Smooth muscle cell (in vitro differentiated cells): ENCODE data around the gene TCTN2. TPM values are rescaled to one million over a fixed set of nuclear protein-coding genes. Genes with fewer than 3 reads are reported as not detected.

ENCODE experiments used
- DNase-seq: peaks from one replicate; lab custom pipeline; 2025; ENCODE audit not compliant: unreplicated experiment; lab: John Stamatoyannopoulos, UW
- H2AFZ ChIP-seq: fragments of 200-600 bp; sonication (generic); 2 replicates; pipeline ENCODE4 v1.6.0; 2016; ENCODE audit warnings: antibody characterized with exemption, low read depth, mild to moderate bottlenecking
- H3F3A ChIP-seq: fragments of 200-600 bp; sonication (generic); 2 replicates; pipeline ENCODE4 v1.6.0; 2017; ENCODE audit warnings: antibody characterized with exemption, low read depth
- H3K27ac ChIP-seq: fragments of 200-600 bp; sonication (generic); 2 replicates; pipeline ENCODE4 v1.5.1; 2016; ENCODE audit warnings: low read depth, mild to moderate bottlenecking
- H3K27me3 ChIP-seq: fragments of 200-600 bp; sonication (generic); 2 replicates; pipeline ENCODE4 v1.6.1; 2016; ENCODE audit warnings: low read depth, mild to moderate bottlenecking
- H3K36me3 ChIP-seq: fragments of 200-600 bp; sonication (generic); 2 replicates; pipeline ENCODE4 v1.5.1; 2016; ENCODE audit warnings: low read depth
- H3K4me1 ChIP-seq: fragments of 200-600 bp; sonication (generic); 2 replicates; pipeline ENCODE4 v1.5.1; 2016; ENCODE audit warnings: low read depth
- H3K4me2 ChIP-seq: fragments of 200-600 bp; sonication (generic); 2 replicates; pipeline ENCODE4 v1.6.0; 2016; ENCODE audit warnings: mild to moderate bottlenecking
- H3K4me3 ChIP-seq: fragments of 200-600 bp; sonication (generic); 2 replicates; pipeline ENCODE4 v1.5.1; 2016; ENCODE audit warnings: mild to moderate bottlenecking
- H3K79me2 ChIP-seq: fragments of 200-600 bp; sonication (generic); 2 replicates; pipeline ENCODE4 v1.6.0; 2016; ENCODE audit warnings: low read depth, mild to moderate bottlenecking
- H3K9ac ChIP-seq: fragments of 200-600 bp; sonication (generic); 2 replicates; pipeline ENCODE4 v1.6.0; 2016; ENCODE audit warnings: low read depth
- H3K9me3 ChIP-seq: fragments of 200-600 bp; sonication (generic); replicated peaks from 2 replicates; pipeline ENCODE4 v1.5.1; 2016; ENCODE audit warnings: low read depth
- H4K20me1 ChIP-seq: fragments of 200-600 bp; sonication (generic); 2 replicates; pipeline ENCODE4 v1.6.0; 2016; ENCODE audit warnings: low read depth
- WGBS: methylation state at CpG from one replicate; pipeline ENCODE4 v1.1.7; 2016; ENCODE audit warnings: low lambda C conversion rate; 5-methylcytosine and 5-hydroxymethylcytosine counted together
- polyA plus RNA-seq: library from polyadenylated mRNA; unstranded; fragments of >200 nt; fragmentation: Nextera tagmentation; extraction: Ambion mirVana; gene quantifications from 2 replicates; pipeline ENCODE4 v1.2.1, GENCODE V29; 2016
- total RNA-seq: library from RNA; depleted of rRNA; stranded (reverse); fragments of >200 nt; gene quantifications from 2 replicates; pipeline ENCODE4 v1.2.3, GENCODE V29; 2014
- TF ChIP-seq, protein P1 (sequence below): fragments of 200-600 bp; sonication (generic); IDR thresholded peaks from 2 replicates; pipeline ENCODE4 v1.5.1; 2017; ENCODE audit warnings: borderline replicate concordance, mild to moderate bottlenecking, antibody characterized with exemption; ENCODE audit not compliant: insufficient read depth, poor library complexity, severe bottlenecking

TCTN2 gene
- total and polyA plus RNA-seq, 2 experiments from 2014 or later, result 2.8 to 11.5 TPM

DNA sequence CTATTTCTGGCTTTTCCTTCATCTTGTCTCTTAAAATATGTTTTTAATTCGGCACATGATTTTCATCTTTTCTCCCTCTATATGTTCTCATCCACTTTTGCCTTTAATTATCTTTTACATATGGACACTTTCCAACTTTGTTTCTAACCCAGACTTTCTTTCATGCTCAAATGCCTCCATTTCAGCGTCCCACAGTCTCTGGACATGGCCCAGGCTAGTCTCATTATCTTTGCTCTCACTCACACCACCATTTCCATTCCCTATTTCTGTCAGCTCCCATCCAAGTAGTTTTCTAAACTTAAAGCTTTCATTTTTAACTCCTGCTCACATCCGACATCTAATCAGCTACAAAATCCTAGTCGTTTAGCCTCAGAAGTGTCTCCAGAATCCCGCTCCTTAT, 22.5 kb upstream of the TCTN2 start:
- DNase-seq, result no peak
- Histone ChIP-seq H3K79me2 (no peaks in the 10 kb centered on the region), H3K9ac (no peak overlapping the region), H3K4me3 (no peak overlapping the region), H2AFZ (no peak overlapping the region), H3F3A (no peaks in the 10 kb centered on the region), H3K27ac (no peak overlapping the region), H3K9me3 (no peaks in the 10 kb centered on the region), H3K36me3 (peaks cover 25% of the 10 kb centered on the region), H4K20me1 (no peaks in the 10 kb centered on the region), H3K4me2 (no peak overlapping the region), H3K27me3 (no peaks in the 10 kb centered on the region), H3K4me1 (no peaks in the 10 kb centered on the region)
- TF ChIP-seq, protein P1, sequence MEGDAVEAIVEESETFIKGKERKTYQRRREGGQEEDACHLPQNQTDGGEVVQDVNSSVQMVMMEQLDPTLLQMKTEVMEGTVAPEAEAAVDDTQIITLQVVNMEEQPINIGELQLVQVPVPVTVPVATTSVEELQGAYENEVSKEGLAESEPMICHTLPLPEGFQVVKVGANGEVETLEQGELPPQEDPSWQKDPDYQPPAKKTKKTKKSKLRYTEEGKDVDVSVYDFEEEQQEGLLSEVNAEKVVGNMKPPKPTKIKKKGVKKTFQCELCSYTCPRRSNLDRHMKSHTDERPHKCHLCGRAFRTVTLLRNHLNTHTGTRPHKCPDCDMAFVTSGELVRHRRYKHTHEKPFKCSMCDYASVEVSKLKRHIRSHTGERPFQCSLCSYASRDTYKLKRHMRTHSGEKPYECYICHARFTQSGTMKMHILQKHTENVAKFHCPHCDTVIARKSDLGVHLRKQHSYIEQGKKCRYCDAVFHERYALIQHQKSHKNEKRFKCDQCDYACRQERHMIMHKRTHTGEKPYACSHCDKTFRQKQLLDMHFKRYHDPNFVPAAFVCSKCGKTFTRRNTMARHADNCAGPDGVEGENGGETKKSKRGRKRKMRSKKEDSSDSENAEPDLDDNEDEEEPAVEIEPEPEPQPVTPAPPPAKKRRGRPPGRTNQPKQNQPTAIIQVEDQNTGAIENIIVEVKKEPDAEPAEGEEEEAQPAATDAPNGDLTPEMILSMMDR, result no peak
- 98% methylated on average over 5 of the region's 5 CpGs for WGBS

DNA sequence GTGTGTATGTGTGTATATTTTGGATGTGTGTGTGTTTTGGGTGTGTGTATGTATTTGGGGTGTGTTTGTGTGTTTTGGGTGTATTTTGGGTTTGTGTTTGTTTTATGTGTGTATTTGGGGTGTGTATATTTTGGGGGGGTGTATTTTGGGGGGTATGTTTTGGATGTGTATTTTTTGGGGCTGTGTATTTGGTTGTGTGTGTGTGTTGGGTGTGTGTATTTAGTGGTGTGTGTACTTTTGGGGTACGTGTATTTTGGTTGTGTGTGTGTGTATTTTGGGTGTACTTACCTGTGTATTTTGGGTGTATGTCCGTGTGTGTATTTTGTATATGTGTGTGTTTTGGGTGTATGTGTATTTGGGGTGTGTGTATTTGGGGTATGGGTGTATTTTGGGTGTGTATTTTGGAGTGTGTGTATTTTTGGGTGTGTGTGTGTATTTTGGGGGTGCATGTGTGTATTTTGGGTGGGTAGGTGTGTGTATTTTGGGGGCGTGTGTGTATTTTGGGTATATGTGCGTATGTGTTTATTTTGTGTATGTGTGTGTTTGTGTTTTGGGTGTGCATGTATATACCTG, 16.7 kb upstream of the TCTN2 start:
- no peaks in the 10 kb centered on the region for H3K27me3 ChIP-seq
- peaks cover 13% of the 10 kb centered on the region for H3K36me3 ChIP-seq
- no peak overlapping the region for H3K4me2 ChIP-seq
- peaks cover 4% of the 10 kb centered on the region for H3F3A ChIP-seq
- H2AFZ ChIP-seq, result no peak overlapping the region
- no peak for DNase-seq
- no peaks in the 10 kb centered on the region for H3K79me2 ChIP-seq
- H3K9ac ChIP-seq, result no peak overlapping the region
- 100% methylated on average over 4 of the region's 4 CpGs for WGBS
- TF ChIP-seq, protein P1, result no peak
- H3K27ac ChIP-seq, result no peak overlapping the region
- no peaks in the 10 kb centered on the region for H3K9me3 ChIP-seq
- H3K4me1 ChIP-seq, result no peaks in the 10 kb centered on the region
- H3K4me3 ChIP-seq, result no peak overlapping the region
- no peaks in the 10 kb centered on the region for H4K20me1 ChIP-seq

DNA sequence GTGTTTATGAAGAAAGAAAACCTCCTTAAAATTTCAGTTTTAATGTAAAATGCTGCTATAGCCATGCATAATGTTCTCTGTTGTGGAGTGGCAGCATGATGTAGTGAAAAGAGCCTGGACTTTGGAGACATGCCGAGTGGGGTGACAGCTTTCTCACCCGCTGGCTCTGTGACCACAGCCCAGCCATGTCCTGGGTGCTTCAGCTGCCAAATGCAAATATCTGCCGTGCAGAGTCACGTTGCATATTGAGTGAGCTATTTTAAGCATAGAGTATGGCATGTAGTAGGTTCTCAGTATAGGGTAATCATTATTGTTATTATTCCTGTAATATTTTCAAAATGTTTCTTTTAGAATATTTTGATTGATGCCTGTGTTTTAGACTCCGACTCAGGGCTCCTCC, 15.5 kb upstream of the TCTN2 start:
- Histone ChIP-seq H3K9me3 (no peaks in the 10 kb centered on the region), H3K4me1 (no peaks in the 10 kb centered on the region), H3K4me3 (no peak overlapping the region), H3K36me3 (peaks cover 13% of the 10 kb centered on the region), H3K4me2 (no peak overlapping the region), H2AFZ (no peak overlapping the region), H3F3A (peaks cover 10% of the 10 kb centered on the region), H3K79me2 (no peaks in the 10 kb centered on the region), H4K20me1 (no peaks in the 10 kb centered on the region), H3K27me3 (no peaks in the 10 kb centered on the region), H3K9ac (no peak overlapping the region), H3K27ac (no peak overlapping the region)
- 96% methylated on average over 5 of the region's 5 CpGs for WGBS
- TF ChIP-seq, protein P1, result no peak
- no peak for DNase-seq

DNA sequence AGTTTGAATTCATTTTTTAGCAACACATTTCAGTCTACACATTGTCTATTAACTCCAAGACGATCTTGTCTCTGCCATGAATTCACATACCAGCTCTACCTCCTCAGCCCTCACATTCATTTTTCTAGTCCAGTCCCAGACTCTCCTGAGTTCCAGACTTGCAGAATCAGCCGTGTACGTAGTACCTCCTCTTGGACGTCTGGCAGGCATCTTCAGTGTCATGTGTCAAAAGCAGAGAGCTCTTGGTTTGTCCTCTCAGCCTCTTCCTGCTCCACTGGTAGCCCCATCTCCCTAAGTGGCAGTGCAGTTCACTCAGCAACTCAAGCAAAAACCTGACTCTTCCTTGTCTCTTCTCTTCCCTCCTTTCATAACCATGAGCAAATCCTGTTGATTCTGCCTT, 14.5 kb upstream of the TCTN2 start:
- Histone ChIP-seq H3K4me1 (no peaks in the 10 kb centered on the region), H3K36me3 (peaks cover 4% of the 10 kb centered on the region), H3K27me3 (no peaks in the 10 kb centered on the region), H2AFZ (no peak overlapping the region), H3K9me3 (no peaks in the 10 kb centered on the region), H3K4me2 (no peak overlapping the region), H3K9ac (no peak overlapping the region), H3K79me2 (no peaks in the 10 kb centered on the region), H3K4me3 (no peak overlapping the region), H3K27ac (no peak overlapping the region), H3F3A (peaks cover 10% of the 10 kb centered on the region), H4K20me1 (no peaks in the 10 kb centered on the region)
- 93% methylated on average over 4 of the region's 4 CpGs for WGBS
- DNase-seq, result no peak
- TF ChIP-seq, protein P1, result no peak
